OCI-LY7 (cell line): Measurements from ENCODE around the gene RPS29. TPM values are rescaled to one million over a fixed set of nuclear protein-coding genes. Genes with fewer than 3 reads are reported as not detected.
A peak's percentile ranks its signal among the peaks of the same experiment; 100 is the strongest.
"Not testable (repeated sequence)": the region's sequence is repeated elsewhere in the genome, so short reads cannot be mapped to it uniquely, and the experiment has no call there.

Source experiments
- BruUV-seq: library from RNA; stranded (reverse); fragments of 400-500 nt; replicated peaks from 2 replicates; lab custom pipeline; 2021; lab: Mats Ljungman, UMichigan
- CTCF ChIA-PET: fragments of 300-600 bp; sonication (Branson Sonifier 250); formaldehyde crosslinking; loops from one replicate; lab custom pipeline; 2022; ENCODE audit warnings: antibody characterized with exemption; ENCODE audit not compliant: unreplicated experiment; lab: Charles Lee
- POLR2A ChIA-PET: fragments of 300-600 bp; sonication (Branson Sonifier 250); formaldehyde crosslinking; loops from one replicate; lab custom pipeline; 2022; ENCODE audit warnings: antibody characterized with exemption; lab: Charles Lee
- DNase-seq: peaks from one replicate; pipeline ENCODE4 v3.0.0-alpha.2; 2015; ENCODE audit warnings: low spot score
- H2AFZ ChIP-seq: fragments of 200-600 bp; sonication (generic), shearing (Covaris generic); 2 replicates; pipeline ENCODE4 v1.6.1; 2014; ENCODE audit warnings: mild to moderate bottlenecking, antibody characterized with exemption, low read length, moderate library complexity
- H3K27ac ChIP-seq: fragments of 200-600 bp; sonication (generic); 2 replicates; pipeline ENCODE4 v1.5.1; 2014; ENCODE audit warnings: mixed run types, low read depth, mild to moderate bottlenecking, moderate library complexity, low read length, inconsistent platforms; ENCODE audit not compliant: poor library complexity, severe bottlenecking
- H3K36me3 ChIP-seq: fragments of 200-600 bp; sonication (generic); 2 replicates; pipeline ENCODE4 v1.6.1; 2014; ENCODE audit warnings: mild to moderate bottlenecking, antibody characterized with exemption, low read length, moderate library complexity, mixed read lengths; ENCODE audit not compliant: insufficient read depth
- H3K4me1 ChIP-seq: fragments of 200-600 bp; sonication (generic); 2 replicates; pipeline ENCODE4 v1.5.1; 2014; ENCODE audit warnings: mild to moderate bottlenecking, low read length; ENCODE audit not compliant: insufficient read depth, poor library complexity, severe bottlenecking
- H3K4me2 ChIP-seq: fragments of 200-600 bp; sonication (generic); 2 replicates; pipeline ENCODE4 v1.6.1; 2014; ENCODE audit warnings: mild to moderate bottlenecking, low read length
- H3K4me3 ChIP-seq: fragments of 200-600 bp; sonication (generic); 2 replicates; pipeline ENCODE4 v1.5.1; 2014; ENCODE audit warnings: mild to moderate bottlenecking, low read depth, low read length; ENCODE audit not compliant: poor library complexity, severe bottlenecking
- H3K79me2 ChIP-seq: fragments of 200-600 bp; sonication (generic); 2 replicates; pipeline ENCODE4 v1.6.1; 2016; ENCODE audit warnings: low read depth, mild to moderate bottlenecking, low read length, moderate library complexity, mixed read lengths; ENCODE audit not compliant: insufficient read depth
- H3K9me2 ChIP-seq: fragments of 200-600 bp; sonication (generic); 2 replicates; pipeline ENCODE4 v1.6.1; 2016; ENCODE audit warnings: mild to moderate bottlenecking, low read length, mixed read lengths; ENCODE audit not compliant: insufficient read depth
- H3K9me3 ChIP-seq: fragments of 200-600 bp; sonication (generic); 2 replicates; pipeline ENCODE4 v1.6.1; 2014; ENCODE audit warnings: mild to moderate bottlenecking, mixed run types, low read length, mixed read lengths
- H4K20me1 ChIP-seq: fragments of 200-600 bp; sonication (generic); 2 replicates; pipeline ENCODE4 v1.6.1; 2014; ENCODE audit warnings: mild to moderate bottlenecking, antibody characterized with exemption, low read length, moderate library complexity, mixed read lengths; ENCODE audit not compliant: insufficient read depth
- EZH2phosphoT487 ChIP-seq: fragments of 200-600 bp; sonication (generic); IDR thresholded peaks from 2 replicates; pipeline ENCODE4 v1.6.1; 2018; ENCODE audit warnings: low read depth, borderline replicate concordance, mild to moderate bottlenecking, mixed run types, antibody characterized with exemption, low read length, moderate library complexity, mixed read lengths
- intact Hi-C: fragments of 100-400 bp; cut with micrococcal nuclease; formaldehyde crosslinking; loops from one replicate; pipeline ENCODE4 v1.10.0; 2022; ENCODE audit not compliant: unreplicated experiment
- total RNA-seq, 2 experiments: library from RNA; depleted of rRNA in 1 of 2; stranded (reverse); fragments of >200 nt in 1 of 2; shearing (Covaris generic) in 1 of 2; gene quantifications; 2 replicates each; pipeline ENCODE4 v1.2.3, GENCODE V29; 2014 to 2022
- TF ChIP-seq, protein P1 (sequence below): fragments of 200-600 bp; sonication (generic); conservative IDR thresholded peaks from 2 replicates; pipeline ENCODE4 v1.5.1; 2014; ENCODE audit warnings: mild to moderate bottlenecking, antibody characterized with exemption, low read length, moderate library complexity, mixed read lengths

The RPS29 gene
- total RNA-seq, 2 experiments from 2014 or later, result 2,518 to 6,504 TPM

DNA sequence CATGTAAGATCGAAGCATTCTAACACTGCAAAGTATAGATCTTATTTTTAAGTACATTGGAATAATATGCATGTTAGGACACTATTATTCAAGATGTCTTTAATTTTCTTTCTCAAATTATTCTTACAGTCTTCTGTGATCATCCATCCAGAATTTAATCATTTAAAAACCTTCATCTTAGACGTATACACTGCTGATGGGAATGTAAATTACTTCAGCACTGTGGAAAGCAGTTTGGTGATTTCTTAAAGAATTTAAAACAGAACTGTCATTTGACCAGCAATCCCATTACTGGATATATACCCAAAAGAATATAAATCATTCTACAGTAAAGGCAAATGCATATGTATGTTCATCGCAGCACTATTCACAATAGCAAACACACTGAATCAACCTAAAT is 3.2 kb upstream of the RPS29 start:
- BruUV-seq, result no TSS peak
- ChIA-PET CTCF (no interaction called here), POLR2A (interaction anchor here (3.4 kb wide), 1 partner anchor 9 kb away, joined by 28 read pairs; the partner anchor contains the start of gene LRR1)
- Histone ChIP-seq H4K20me1 (peaks cover 10% of the 10 kb centered on the region), H3K4me3 (no peak overlapping the region), H3K4me1 (peaks cover 30% of the 10 kb centered on the region), H2AFZ (no peak overlapping the region), H3K36me3 (peaks cover 18% of the 10 kb centered on the region), H3K9me3 (no peaks in the 10 kb centered on the region), H3K4me2 (no peak overlapping the region), H3K27ac (no peak overlapping the region), H3K79me2 (peaks cover 23% of the 10 kb centered on the region), H3K9me2 (no peaks in the 10 kb centered on the region)
- intact Hi-C loops, result no loop called here
- no peak for DNase-seq
- no peak for TF ChIP-seq EZH2phosphoT487
- TF ChIP-seq, protein P1, sequence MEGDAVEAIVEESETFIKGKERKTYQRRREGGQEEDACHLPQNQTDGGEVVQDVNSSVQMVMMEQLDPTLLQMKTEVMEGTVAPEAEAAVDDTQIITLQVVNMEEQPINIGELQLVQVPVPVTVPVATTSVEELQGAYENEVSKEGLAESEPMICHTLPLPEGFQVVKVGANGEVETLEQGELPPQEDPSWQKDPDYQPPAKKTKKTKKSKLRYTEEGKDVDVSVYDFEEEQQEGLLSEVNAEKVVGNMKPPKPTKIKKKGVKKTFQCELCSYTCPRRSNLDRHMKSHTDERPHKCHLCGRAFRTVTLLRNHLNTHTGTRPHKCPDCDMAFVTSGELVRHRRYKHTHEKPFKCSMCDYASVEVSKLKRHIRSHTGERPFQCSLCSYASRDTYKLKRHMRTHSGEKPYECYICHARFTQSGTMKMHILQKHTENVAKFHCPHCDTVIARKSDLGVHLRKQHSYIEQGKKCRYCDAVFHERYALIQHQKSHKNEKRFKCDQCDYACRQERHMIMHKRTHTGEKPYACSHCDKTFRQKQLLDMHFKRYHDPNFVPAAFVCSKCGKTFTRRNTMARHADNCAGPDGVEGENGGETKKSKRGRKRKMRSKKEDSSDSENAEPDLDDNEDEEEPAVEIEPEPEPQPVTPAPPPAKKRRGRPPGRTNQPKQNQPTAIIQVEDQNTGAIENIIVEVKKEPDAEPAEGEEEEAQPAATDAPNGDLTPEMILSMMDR, result no peak

GRCh38 chr14:49586673-49587460 is 687 bp upstream of the RPS29 start:
- Histone ChIP-seq H3K27ac (peak overlapping the region; percentile 74), H3K36me3 (peaks cover 43% of the 10 kb centered on the region), H3K9me3 (no peaks in the 10 kb centered on the region), H3K9me2 (no peaks in the 10 kb centered on the region), H3K4me1 (peaks cover 38% of the 10 kb centered on the region), H3K4me2 (peak overlapping the region; percentile 27), H3K4me3 (peak overlapping the region; percentile 96), H4K20me1 (peaks cover 33% of the 10 kb centered on the region), H3K79me2 (peaks cover 44% of the 10 kb centered on the region), H2AFZ (peak overlapping the region; percentile 33)
- no TSS peak for BruUV-seq
- ChIA-PET CTCF (interaction anchor here (0.9 to 1.2 kb wide), 2 partner anchors 8 to 33 kb away, joined by 3 to 5 read pairs; partner anchors contain the start of genes MGAT2 and RPL36AL), POLR2A (interaction anchor here (0.6 to 4.6 kb wide), 9 partner anchors 8 to 500 kb away, joined by 3 to 32 read pairs (median 3); partner anchors contain the start of genes LRR1, MGAT2 and RPL36AL)
- DNase-seq, result peak; percentile 78
- no peak for TF ChIP-seq EZH2phosphoT487
- TF ChIP-seq, protein P1, result peak; percentile 99
- intact Hi-C loops, result loop anchor here (1.0 kb wide), 2 partner anchors 9 to 33 kb away; partner anchors contain the start of genes MGAT2 and RPL36AL

- H3K4me3 ChIP-seq, result peak overlapping the region; percentile 96
- POLR2A ChIA-PET, result interaction anchor here (0.5 to 4.6 kb wide), 14 partner anchors 9 to 398 kb away, joined by 3 to 32 read pairs (median 4); partner anchors contain the start of genes MGAT2, NEMF and RPL36AL
- BruUV-seq, result not testable (repeated sequence)
Measured at GRCh38 chr14:49584981-49585640, 1.1 kb downstream of the RPS29 start.

More at GRCh38 chr14:49584981-49585640, 1.1 kb downstream of the RPS29 start:
- peaks cover 53% of the 10 kb centered on the region for H3K79me2 ChIP-seq
- peak; percentile 37 for DNase-seq
- H3K4me1 ChIP-seq, result peaks cover 45% of the 10 kb centered on the region
- intact Hi-C loops, CTCF ChIA-PET, H2AFZ ChIP-seq, H3K9me2 ChIP-seq, H3K9me3 ChIP-seq: not testable (repeated sequence)
- peaks cover 56% of the 10 kb centered on the region for H3K36me3 ChIP-seq
- peak overlapping the region; percentile 76 for H3K4me2 ChIP-seq
- H3K27ac ChIP-seq, result peak overlapping the region; percentile 74
- H4K20me1 ChIP-seq, result peaks cover 38% of the 10 kb centered on the region
